Skeletal muscle cell (primary cell): ENCODE measurements around the gene PCSK9.
"Not testable (repeated sequence)": the region's sequence is repeated elsewhere in the genome, so short reads cannot be mapped to it uniquely, and the experiment has no call there.

ENCODE experiments used
- DNase-seq: peaks from one replicate; pipeline ENCODE4 v3.0.0-alpha.2; 2010; ENCODE audit warnings: low read depth
- H3K4me3 ChIP-seq: 2 replicates; pipeline ENCODE4 v1.5.1; 2011; ENCODE audit warnings: low read depth, mild to moderate bottlenecking, control low read depth, low read length, moderate library complexity

The PCSK9 gene

DNA sequence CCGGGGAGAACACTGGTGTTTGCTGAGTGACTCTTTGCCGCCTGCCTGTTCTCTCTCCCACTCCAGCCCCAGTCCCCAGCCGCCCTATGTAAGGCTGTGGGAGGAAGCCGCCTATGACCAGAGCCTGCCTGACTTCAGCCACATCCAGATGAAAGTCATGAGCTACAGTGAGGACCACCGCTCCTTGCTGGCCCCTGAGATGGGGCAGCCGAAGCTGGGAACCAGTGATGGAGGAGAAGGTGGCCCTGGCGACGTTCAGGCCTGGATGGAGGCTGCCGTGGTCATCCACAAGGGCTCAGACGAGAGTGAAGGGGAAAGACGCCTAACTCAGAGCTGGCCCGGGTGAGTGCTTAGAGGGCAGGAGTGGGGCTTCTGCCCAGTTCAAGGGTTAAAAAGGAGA, 32.4 kb upstream of the PCSK9 start:
- no peak for DNase-seq
- H3K4me3 ChIP-seq: no peak overlapping the region

- no peak for DNase-seq
- no peak overlapping the region for H3K4me3 ChIP-seq
Measured at GRCh38 chr1:55007625-55008024, 31.7 kb upstream of the PCSK9 start.

DNA sequence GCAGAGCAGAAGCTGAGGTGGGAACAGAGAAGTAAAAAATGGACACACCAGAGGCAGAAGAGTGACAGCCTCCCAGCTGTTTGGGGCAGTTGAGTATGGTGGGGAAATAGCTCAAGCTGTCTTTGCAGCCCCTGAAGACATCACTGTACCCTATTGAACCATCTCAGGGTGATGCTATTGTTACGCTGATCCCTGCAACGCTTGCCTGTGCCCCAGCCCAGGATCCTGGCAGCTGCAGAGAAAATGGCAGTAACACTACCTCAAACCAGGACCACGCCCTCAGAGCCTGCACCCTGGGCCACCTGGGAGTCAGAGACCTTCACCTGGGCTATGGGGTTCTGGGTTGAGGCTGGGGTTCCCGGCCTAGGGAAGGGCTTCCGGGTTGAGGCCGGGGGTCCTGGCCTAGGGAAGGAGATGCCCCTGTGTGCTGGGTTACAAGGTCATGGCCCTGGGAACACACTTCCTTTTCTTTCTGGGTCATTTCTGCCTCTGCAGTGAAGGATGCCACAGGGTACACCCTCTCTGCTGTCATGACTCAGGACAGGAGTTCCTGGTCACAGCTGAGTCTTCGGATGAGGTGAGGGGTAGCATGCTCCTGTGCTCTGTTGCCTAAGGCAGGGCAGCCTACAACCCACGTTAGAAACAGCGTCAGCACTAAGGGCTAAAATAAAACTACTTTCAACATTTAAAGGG, 29.0 kb upstream of the PCSK9 start:
- H3K4me3 ChIP-seq: no peak overlapping the region
- DNase-seq: no peak

- no peak for DNase-seq
- H3K4me3 ChIP-seq: no peak overlapping the region
Measured at GRCh38 chr1:55010887-55011217, 28.5 kb upstream of the PCSK9 start.

DNA sequence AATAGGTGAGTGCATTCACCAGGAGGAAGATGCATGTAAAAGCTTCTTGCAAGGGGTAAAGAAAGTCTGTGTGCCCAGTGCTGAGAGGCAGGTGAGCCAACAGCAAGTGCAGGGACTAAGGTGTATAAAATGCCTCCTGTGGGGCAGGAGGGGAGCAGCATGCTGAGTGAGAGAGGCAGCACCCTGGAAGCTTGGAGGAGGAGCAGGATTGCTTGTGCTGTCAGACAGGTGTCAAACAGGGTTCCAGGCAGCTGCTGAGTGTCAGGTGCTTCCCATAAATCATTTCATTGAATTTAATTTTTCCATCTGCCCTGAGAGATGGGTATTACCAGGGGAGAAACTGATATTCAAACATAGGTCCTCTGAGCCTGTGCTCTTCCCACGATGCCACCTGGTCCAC, 26.7 kb upstream of the PCSK9 start:
- H3K4me3 ChIP-seq: no peak overlapping the region
- DNase-seq: no peak

- no peak for DNase-seq
- H3K4me3 ChIP-seq: no peak overlapping the region
Measured at GRCh38 chr1:55015123-55015522, 24.2 kb upstream of the PCSK9 start.

DNA sequence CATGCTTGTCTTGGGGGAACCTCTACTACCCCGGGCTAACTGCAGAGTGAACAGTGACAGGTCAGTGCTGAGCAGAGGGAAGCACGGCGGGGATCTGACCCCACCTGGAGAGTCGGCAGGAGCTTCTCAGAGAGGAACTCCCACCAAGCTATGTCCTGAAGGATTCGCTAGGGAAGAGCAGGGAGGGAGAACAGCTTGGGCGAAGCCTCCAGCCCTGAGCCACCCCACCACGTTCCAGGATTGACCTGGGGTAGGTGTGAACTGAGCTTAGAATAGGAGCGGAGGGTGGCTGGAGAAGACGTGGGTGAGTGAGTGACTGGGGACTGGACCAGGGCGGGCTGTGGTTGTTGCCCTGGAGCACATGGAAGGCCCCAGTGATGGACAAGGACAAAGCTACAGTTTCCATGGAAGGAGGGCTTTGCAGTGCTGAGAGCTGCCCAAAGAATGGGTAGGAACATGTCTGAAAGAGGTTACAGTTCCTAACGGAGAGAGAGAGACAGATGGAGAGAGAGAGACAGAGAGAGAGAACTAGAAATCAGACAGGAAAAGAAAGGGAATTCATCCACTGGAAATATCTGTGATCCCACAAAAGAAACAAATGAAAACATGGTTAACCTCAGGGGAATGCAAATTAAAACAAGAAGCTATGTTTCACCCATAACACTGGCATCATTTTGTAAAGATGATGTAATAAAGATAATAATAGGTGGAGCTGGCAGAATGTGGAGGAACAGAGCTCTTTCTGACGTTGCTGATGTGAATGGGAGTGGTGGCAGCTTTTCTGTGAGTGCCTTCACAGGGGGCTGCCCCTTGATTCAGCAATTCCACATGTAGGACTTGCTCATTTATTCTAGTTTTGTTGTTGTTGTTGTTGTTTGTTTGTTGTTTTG, 23.4 kb upstream of the PCSK9 start:
- DNase-seq: no peak
- H3K4me3 ChIP-seq: no peak overlapping the region

GRCh38 chr1:55018395-55018794, 21.0 kb upstream of the PCSK9 start:
- no peak for DNase-seq
- no peak overlapping the region for H3K4me3 ChIP-seq

GRCh38 chr1:55021942-55022546, 17.3 kb upstream of the PCSK9 start:
- DNase-seq: peak; percentile 38
- no peak overlapping the region for H3K4me3 ChIP-seq

- DNase-seq, H3K4me3 ChIP-seq: not testable (repeated sequence)
Measured at GRCh38 chr1:55024163-55024562, 15.2 kb upstream of the PCSK9 start.

- H3K4me3 ChIP-seq, DNase-seq: not testable (repeated sequence)
Measured at GRCh38 chr1:55026682-55027081, 12.7 kb upstream of the PCSK9 start.

- H3K4me3 ChIP-seq, DNase-seq: not testable (repeated sequence)
Measured at GRCh38 chr1:55031098-55031497, 8.2 kb upstream of the PCSK9 start.

GRCh38 chr1:55033265-55033614, 6.1 kb upstream of the PCSK9 start:
- DNase-seq: no peak
- no peak overlapping the region for H3K4me3 ChIP-seq

GRCh38 chr1:55034476-55035133, 4.7 kb upstream of the PCSK9 start:
- DNase-seq: no peak
- no peak overlapping the region for H3K4me3 ChIP-seq

DNA sequence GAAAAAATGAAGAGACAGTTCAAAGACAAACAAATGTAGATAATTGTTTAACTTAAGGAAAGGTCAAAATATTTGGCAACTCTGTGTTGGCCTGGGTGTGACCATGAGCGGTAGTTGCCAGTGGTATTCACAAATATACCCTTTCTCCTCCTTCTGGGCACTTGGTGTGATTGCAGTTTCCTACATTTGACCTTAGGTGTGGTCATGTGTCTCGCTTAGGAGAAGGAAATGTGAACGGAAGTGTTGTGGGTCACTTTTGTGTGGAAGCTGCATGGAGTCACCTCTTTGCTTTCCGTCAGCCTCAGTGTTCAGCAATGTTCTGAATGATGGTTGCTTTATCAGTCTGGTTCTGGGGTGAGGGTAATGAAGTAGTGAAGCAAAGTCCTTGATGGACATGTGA, 3.4 kb upstream of the PCSK9 start:
- DNase-seq: no peak

DNA sequence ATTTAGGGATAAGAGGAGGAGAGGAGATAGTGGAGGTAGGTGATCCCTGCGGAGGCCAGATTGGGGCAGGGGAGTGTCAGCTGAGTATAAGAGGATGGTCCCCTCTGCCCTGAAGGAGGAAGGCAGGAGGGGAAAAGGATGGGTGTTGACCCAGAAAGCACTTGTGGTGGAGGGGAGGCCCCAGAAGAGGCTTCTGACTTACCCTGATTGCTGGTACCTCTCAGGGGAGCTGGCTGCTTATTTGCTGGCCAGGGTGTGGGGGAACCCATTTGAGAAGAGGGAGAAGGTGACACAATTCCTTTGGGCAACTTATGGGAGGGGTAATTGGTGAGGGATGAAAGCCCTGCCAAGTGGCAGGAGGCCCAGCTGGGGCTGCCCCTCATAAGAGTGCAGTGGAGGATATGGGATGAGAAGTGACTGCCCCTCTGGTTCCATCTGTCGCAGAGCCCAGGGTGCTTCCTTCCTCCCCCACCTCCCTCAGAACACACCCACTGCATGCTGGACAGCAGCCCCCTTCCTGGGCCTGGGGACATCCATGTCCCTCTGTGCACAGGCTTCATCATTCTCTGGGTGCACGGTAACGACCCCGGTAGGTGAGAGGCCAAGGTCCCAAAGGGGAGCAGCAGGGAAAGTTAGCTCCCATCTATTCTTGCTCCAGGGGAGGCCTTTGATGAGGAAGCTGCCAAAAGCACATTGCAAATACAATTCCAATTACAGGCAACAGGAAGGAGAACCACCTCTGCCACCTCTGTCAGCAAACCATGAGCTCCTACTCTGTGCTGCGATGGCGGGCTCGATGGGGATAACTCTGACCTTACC, 1.4 kb upstream of the PCSK9 start:
- H3K4me3 ChIP-seq: no peak overlapping the region
- DNase-seq: no peak

More for the DNA sequence above, 3.4 kb upstream of the PCSK9 start:
- no peak overlapping the region for H3K4me3 ChIP-seq

DNA sequence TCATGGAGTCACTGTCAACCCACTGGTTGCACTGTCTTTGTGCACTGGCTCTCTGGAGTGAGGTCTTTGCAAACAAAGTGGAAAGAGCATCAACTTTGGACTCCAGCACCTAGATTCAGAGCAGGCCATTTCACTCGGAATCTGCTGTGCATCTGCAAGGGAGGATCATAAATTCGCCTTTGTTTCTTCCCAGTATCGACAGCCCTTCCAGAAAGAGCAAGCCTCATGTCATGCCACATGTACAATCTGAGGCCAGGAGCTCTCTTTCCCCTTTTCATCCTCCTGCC, 853 bp upstream of the PCSK9 start:
- no peak for DNase-seq
- H3K4me3 ChIP-seq: no peak overlapping the region

- peak overlapping the region; percentile 50 for H3K4me3 ChIP-seq
- DNase-seq: no peak
Measured at GRCh38 chr1:55038974-55039341, 390 bp upstream of the PCSK9 start.

GRCh38 chr1:55040083-55040932, 960 bp downstream of the PCSK9 start:
- H3K4me3 ChIP-seq: peak overlapping the region; percentile 50

More at GRCh38 chr1:55040083-55040932, 960 bp downstream of the PCSK9 start:
- no peak for DNase-seq
